Sigmoid colon (tissue), 7 donors: ENCODE measurements around the gene FAR2. TPM values are rescaled to one million over a fixed set of nuclear protein-coding genes. Genes with fewer than 3 reads are reported as not detected.

Experiments used
- DNase-seq: peaks from one replicate; pipeline ENCODE4 v3.0.0-alpha.2; 2019
- H3K27ac ChIP-seq, 4 donors: fragments of 200-600 bp; sonication (generic); one replicate each; pipeline ENCODE4 v1.5.1; 2016 to 2019; ENCODE audit warnings: mild to moderate bottlenecking in 1 of 4
- H3K27me3 ChIP-seq, 3 donors: fragments of 200-600 bp; sonication (generic); one replicate each; pipeline ENCODE4 v1.5.1; 2019; ENCODE audit warnings: mild to moderate bottlenecking in 1 of 3
- H3K36me3 ChIP-seq, 4 donors: fragments of 200-600 bp; sonication (generic); one replicate each; pipeline ENCODE4 v1.5.1; 2016 to 2019
- H3K4me1 ChIP-seq, 4 donors: fragments of 200-600 bp; sonication (generic); one replicate each; pipeline ENCODE4 v1.5.1; 2017 to 2019
- H3K4me3 ChIP-seq, 4 donors: fragments of 200-600 bp; sonication (generic); one replicate each; pipeline ENCODE4 v1.5.1; 2017 to 2019; ENCODE audit warnings: mild to moderate bottlenecking in 2 of 4, moderate library complexity in 1 of 4
- H3K9me3 ChIP-seq, 4 donors: fragments of 200-600 bp in 3 of 4; sonication (generic) in 3 of 4; one replicate each; pipeline versions ENCODE4 v1.5.1 to v1.6.1; 2013 to 2019
- EP300 ChIP-seq, 4 donors: sonication (generic); formaldehyde crosslinking; IDR thresholded peaks; one replicate each; pipeline ENCODE4 v1.6.1; 2017; ENCODE audit warnings: antibody characterized with exemption in 4 of 4
- POLR2A ChIP-seq, 2 donors: fragments of 450-650 bp; IDR thresholded peaks; one replicate each; pipeline ENCODE4 v1.6.1; 2016; ENCODE audit warnings: antibody characterized with exemption in 2 of 2, mild to moderate bottlenecking in 2 of 2, moderate library complexity in 2 of 2
- POLR2AphosphoS5 ChIP-seq, 4 donors: sonication (generic); formaldehyde crosslinking; IDR thresholded peaks; one replicate each; pipeline ENCODE4 v1.6.1; 2017; ENCODE audit warnings: antibody characterized with exemption in 4 of 4
- WGBS, 2 donors: extraction: QIAGEN DNeasy Blood & Tissue Kit; methylation state at CpG; one replicate each; pipeline ENCODE4 v1.1.7; 2013; 5-methylcytosine and 5-hydroxymethylcytosine counted together
- intact Hi-C: fragments of 100-400 bp; cut with DNase I; formaldehyde crosslinking; loops from one replicate; pipeline ENCODE4 v1.15.1; 2023
- polyA plus RNA-seq, 3 donors: library from polyadenylated mRNA; stranded (reverse); fragments of 200-250 nt; gene quantifications; one replicate each; pipeline ENCODE4 v1.2.3, GENCODE V29; 2013
- total RNA-seq, 4 donors: library from RNA; depleted of rRNA; stranded (reverse); fragments of >200 nt; gene quantifications; one replicate each; pipeline ENCODE4 v1.1.0, GENCODE V29; 2016
- TF ChIP-seq, protein P1 (sequence below), 4 experiments: fragments of 450-650 bp in 3 of 4; fragments of 200-600 bp in 1 of 4; IDR thresholded peaks; one replicate each; pipeline ENCODE4 v1.5.1; 2016 to 2019; ENCODE audit warnings: antibody characterized with exemption in 4 of 4, mild to moderate bottlenecking in 3 of 4, moderate library complexity in 2 of 4
- donor health status: healthy with polysubstance abuse.
- donor health status: Bipolar disorder and iron deficiency.
- donor health status: healthy.

FAR2 gene
- total and polyA plus RNA-seq, 7 donors = 11.1 to 46.7 (median 13.0) TPM

DNA sequence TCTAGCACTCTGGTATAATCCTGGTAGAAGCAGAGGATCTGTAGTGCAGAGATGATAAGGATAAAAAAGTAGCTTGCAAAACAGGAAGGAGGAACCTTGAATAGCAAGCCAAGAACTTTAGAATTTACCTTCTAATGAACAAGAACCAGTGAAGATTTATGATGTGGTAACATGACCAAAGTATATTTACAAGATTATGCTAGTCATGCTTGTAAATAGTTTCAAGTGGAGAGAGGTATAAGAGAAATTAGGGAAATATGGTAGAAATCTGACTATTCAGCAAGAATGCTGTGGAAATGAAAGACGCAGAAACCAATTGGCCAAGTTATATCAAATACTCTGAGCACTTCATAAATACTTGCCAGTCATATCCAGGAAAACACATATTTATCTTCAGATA, 184.1 kb downstream of the FAR2 start:
- intact Hi-C loops = no loop called here

DNA sequence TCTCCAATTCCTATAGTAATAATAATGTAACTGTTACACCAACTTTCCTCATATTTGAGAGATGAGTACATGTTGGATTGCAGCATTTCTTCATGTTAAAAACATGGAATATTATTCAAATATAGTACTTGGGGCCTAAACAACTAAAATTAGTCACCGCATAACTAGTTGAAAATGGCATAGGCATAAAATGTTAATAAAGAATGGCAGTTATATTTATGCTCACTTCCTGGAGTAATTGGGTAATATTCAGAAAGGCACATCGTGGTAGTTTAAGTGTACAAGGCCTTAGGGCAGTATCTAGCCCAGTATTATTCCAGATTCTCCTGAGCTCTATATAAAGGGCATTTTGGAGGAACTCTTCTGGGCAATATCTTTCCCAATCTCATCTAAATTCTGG, 185.9 kb downstream of the FAR2 start:
- intact Hi-C loops = no loop called here
- H3K4me3 ChIP-seq = no peak overlapping the region
- H3K27me3 ChIP-seq = no peaks in the 10 kb centered on the region
- H3K9me3 ChIP-seq = no peaks in the 10 kb centered on the region
- H3K4me1 ChIP-seq = no peaks in the 10 kb centered on the region
- H3K27ac ChIP-seq = no peak overlapping the region
- WGBS, 2 donors = 96 to 97% methylated on average over 2 of the region's 2 CpGs
- peaks cover 0 to 21% (median 0%) of the 10 kb centered on the region in 4 donors for H3K36me3 ChIP-seq
- TF ChIP-seq POLR2A (IDR thresholded peaks at IDR 0.05) (no peak), EP300 (IDR thresholded peaks at IDR 0.05) (no peak), POLR2AphosphoS5 (IDR thresholded peaks at IDR 0.05) (no peak)
- TF ChIP-seq, protein P1, sequence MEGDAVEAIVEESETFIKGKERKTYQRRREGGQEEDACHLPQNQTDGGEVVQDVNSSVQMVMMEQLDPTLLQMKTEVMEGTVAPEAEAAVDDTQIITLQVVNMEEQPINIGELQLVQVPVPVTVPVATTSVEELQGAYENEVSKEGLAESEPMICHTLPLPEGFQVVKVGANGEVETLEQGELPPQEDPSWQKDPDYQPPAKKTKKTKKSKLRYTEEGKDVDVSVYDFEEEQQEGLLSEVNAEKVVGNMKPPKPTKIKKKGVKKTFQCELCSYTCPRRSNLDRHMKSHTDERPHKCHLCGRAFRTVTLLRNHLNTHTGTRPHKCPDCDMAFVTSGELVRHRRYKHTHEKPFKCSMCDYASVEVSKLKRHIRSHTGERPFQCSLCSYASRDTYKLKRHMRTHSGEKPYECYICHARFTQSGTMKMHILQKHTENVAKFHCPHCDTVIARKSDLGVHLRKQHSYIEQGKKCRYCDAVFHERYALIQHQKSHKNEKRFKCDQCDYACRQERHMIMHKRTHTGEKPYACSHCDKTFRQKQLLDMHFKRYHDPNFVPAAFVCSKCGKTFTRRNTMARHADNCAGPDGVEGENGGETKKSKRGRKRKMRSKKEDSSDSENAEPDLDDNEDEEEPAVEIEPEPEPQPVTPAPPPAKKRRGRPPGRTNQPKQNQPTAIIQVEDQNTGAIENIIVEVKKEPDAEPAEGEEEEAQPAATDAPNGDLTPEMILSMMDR (IDR thresholded peaks at IDR 0.05) = no peak
- no peak for DNase-seq

More for the DNA sequence above, 184.1 kb downstream of the FAR2 start:
- no peak for DNase-seq
- no peaks in the 10 kb centered on the region for H3K4me1 ChIP-seq
- no peak overlapping the region for H3K4me3 ChIP-seq
- no peaks in the 10 kb centered on the region for H3K9me3 ChIP-seq
- H3K27me3 ChIP-seq = no peaks in the 10 kb centered on the region
- WGBS, 2 donors = 0% methylated on average over 1 of the region's 1 CpG
- peaks cover 0 to 20% (median 0%) of the 10 kb centered on the region in 4 donors for H3K36me3 ChIP-seq
- no peak for TF ChIP-seq POLR2AphosphoS5 (IDR thresholded peaks at IDR 0.05)
- TF ChIP-seq, protein P1 (IDR thresholded peaks at IDR 0.05) = no peak
- no peak for TF ChIP-seq EP300 (IDR thresholded peaks at IDR 0.05)
- TF ChIP-seq POLR2A (IDR thresholded peaks at IDR 0.05) = no peak
- no peak overlapping the region for H3K27ac ChIP-seq

DNA sequence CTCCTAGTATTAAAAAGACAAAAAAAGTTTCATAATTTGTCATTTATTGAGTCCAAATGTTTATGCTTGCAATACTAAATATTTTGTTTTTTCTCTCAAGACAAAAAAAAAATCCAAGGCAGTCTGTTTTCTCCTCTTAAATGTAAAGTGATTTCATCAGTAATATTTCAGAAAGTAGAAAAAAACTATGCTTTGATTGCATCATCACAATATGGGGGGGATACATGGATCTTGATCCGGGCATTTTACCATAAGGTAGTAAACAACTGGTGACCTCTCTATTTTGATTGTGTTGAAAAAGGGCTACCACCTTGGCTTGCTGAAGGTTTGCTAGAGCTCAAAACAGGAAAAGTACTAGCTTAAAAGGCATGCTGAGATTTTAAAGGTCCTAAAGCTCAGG, 188.2 kb downstream of the FAR2 start:
- no peak for TF ChIP-seq POLR2A (IDR thresholded peaks at IDR 0.05)
- TF ChIP-seq, protein P1 (IDR thresholded peaks at IDR 0.05) = no peak
- TF ChIP-seq EP300 (IDR thresholded peaks at IDR 0.05) = no peak
- TF ChIP-seq POLR2AphosphoS5 (IDR thresholded peaks at IDR 0.05) = no peak
- Histone ChIP-seq H3K27ac (no peak overlapping the region), H3K36me3 (peaks cover 0 to 43% (median 0%) of the 10 kb centered on the region in 4 donors), H3K4me3 (no peak overlapping the region), H3K9me3 (no peaks in the 10 kb centered on the region), H3K27me3 (no peaks in the 10 kb centered on the region), H3K4me1 (no peaks in the 10 kb centered on the region)
- no peak for DNase-seq
- intact Hi-C loops = no loop called here
- WGBS, 2 donors = 92 to 93% methylated on average over 1 of the region's 1 CpG

DNA sequence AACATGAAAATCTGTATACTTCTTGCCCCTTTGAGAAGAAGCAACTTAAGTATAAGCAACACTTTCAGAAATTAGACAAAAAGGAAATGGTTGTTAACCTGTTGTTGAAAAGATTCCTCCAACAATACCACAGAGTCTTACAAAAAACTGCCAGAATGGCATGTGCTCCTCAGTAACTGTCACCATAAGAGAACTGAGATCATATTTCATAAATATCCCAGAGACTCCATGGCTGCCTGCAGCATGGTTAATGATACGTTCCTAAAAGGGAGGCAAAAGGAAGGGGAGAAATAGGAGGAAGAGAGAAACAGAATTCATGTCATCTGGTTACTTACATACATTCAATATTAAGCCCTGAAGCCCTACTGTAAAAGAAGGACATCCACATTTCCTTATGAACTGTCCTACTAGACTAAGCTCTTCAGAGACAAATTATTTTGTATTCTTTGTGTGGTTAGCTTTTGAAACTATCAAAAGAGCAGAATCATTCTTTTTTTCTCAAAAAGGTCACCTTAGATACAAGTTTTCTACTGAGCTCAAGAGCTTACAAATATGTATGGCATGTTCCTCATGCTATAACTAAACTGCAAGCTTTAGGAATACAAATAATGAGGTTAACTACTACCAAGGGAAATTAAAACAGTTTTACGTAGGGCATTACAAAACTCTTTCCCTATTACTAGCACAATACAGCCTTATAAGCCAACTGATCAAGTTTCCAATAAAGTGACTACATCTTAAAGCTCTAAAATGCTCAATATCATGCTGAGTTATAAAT, 194.1 kb downstream of the FAR2 start:
- intact Hi-C loops = no loop called here
- TF ChIP-seq POLR2AphosphoS5 (IDR thresholded peaks at IDR 0.05) (no peak), POLR2A (IDR thresholded peaks at IDR 0.05) (no peak)
- TF ChIP-seq, protein P1 (IDR thresholded peaks at IDR 0.05) = no peak
- peaks cover 0 to 80% (median 0%) of the 10 kb centered on the region in 4 donors for H3K36me3 ChIP-seq

More for the DNA sequence above, 194.1 kb downstream of the FAR2 start:
- Histone ChIP-seq H3K9me3 (no peaks in the 10 kb centered on the region), H3K4me3 (no peak overlapping the region), H3K27ac (no peak overlapping the region), H3K4me1 (no peaks in the 10 kb centered on the region), H3K27me3 (no peaks in the 10 kb centered on the region)
- DNase-seq = no peak
- WGBS, 2 donors = 94% methylated on average over 2 of the region's 2 CpGs
